Ishikawa (cell line): ENCODE measurements around the gene CDC42BPB.

ENCODE experiments used
- CEBPB ChIP-seq: IDR thresholded peaks from 2 replicates; pipeline ENCODE4 v1.6.1; 2012
- TF ChIP-seq, protein P1 (sequence below): IDR thresholded peaks from 2 replicates; pipeline ENCODE4 v1.6.1; 2012

DNA sequence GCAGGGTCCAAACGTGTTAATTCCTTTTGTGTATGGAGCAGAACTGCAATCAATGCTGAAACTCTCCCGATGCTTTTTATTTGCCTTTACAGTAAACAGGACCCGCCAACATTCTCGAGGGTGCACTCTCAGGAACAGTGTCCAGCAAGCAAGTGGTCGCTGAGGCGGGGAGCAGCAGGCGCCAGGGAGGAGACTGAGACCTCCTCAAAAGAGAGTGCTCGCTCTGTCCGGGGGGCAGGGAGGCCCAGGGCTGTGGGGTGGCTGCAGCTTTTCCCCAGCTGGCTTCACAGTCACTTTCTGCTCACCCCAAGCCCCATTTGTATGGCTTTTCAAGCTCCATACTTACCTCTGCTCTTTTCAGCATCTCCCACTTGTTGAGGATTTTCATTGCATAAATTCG is 49.2 kb downstream of the CDC42BPB start:
- no peak for TF ChIP-seq CEBPB
- TF ChIP-seq, protein P1, sequence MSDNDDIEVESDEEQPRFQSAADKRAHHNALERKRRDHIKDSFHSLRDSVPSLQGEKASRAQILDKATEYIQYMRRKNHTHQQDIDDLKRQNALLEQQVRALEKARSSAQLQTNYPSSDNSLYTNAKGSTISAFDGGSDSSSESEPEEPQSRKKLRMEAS = no peak
